Measurements from ENCODE around the gene IL17RD.

IL17RD gene

DNA sequence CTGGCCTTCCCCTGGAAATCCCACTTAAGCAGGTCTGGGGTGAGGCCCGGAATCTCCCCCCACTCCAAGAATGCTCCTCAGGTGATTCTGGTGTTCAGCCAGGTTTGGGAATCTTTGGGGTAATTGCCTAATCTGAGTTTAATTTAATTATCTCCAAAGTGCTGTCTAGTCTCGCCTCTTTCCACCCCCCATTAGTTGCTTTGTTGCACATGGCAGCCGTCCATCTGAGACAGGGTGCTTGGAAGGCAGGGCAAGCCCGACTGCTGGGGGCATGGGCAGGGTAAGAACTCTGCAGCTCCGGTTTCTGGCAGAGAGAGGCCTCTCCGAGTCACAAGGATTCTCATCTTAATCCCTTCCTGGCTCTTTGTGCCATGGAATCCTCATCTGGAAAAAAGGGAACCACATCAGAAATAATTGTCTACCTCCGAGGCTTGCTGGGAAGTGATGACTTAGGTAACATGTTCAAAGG, 15.0 kb downstream of the IL17RD start:
- Histone ChIP-seq H2BK12ac (ENCODE audit: low read length) (no peak overlapping the region), H2BK120ac (ENCODE audit: insufficient read depth, low read length, poor library complexity) (no peak overlapping the region), H3K79me1 (ENCODE audit: low read length) (no peaks in the 10 kb centered on the region), H4K91ac (ENCODE audit: low read depth, low read length) (no peak overlapping the region), H3K36me3 (ENCODE audit: control insufficient read depth in 1 of 2, insufficient read depth in 2 of 2, low read length in 2 of 2) (no peaks in the 10 kb centered on the region), H4K8ac (ENCODE audit: low read depth, low read length) (no peak overlapping the region), H3K14ac (ENCODE audit: low read length) (no peak overlapping the region), H3K23ac (ENCODE audit: low read length) (no peak overlapping the region), H2BK5ac (ENCODE audit: low read depth, low read length, poor library complexity) (no peak overlapping the region), H3K4me2 (ENCODE audit: low read length) (no peak overlapping the region), H3K9me3 (ENCODE audit: insufficient read depth, low read depth, low read length) (no peaks in the 10 kb centered on the region), H4K12ac (ENCODE audit: low read depth, low read length) (no peak overlapping the region), H3K79me2 (ENCODE audit: control insufficient read depth, insufficient read depth, low read length, poor library complexity) (no peaks in the 10 kb centered on the region), H2AK5ac (ENCODE audit: low read length) (no peak overlapping the region), H3K4ac (ENCODE audit: low read depth, low read length) (no peak overlapping the region), H3K27ac (ENCODE audit: low read depth, low read length) (no peak overlapping the region), H3K4me3 (ENCODE audit: low read depth, low read length) (no peak overlapping the region), H2AFZ (ENCODE audit: insufficient read depth, low read length, poor library complexity) (no peak overlapping the region), H3K18ac (ENCODE audit: low read length) (no peak overlapping the region), H3K4me1 (ENCODE audit: control insufficient read depth in 1 of 2, insufficient read depth in 2 of 2, low read length in 2 of 2) (no peaks in the 10 kb centered on the region), H3K27me3 (ENCODE audit: insufficient read depth, low read length) (no peaks in the 10 kb centered on the region), H3K9ac (ENCODE audit: low read length) (no peak overlapping the region)
- WGBS (ENCODE audit: extremely low coverage, insufficient coverage, insufficient read length) = no CpG with 5 or more reads among the region's 7 CpGs
- DNase-seq = no peak

DNA sequence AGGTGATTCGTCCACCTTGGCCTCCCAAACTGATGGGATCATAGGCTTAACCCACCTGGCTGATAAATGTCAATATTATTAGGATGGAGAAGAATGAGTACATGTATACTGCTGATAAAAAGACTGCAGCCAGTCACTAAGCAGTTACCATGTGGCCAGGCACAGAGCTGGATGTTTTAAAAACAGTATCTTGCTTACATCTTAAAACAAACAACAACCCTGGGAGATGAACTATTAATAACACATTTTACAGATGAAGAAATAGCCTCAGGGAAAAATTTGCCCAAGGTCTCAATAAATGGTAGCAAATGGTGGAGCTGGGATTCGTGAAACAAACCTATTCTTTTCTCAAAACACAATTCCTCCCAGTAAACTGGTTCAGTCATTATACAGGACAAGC, 18.1 kb downstream of the IL17RD start:
- Histone ChIP-seq H3K27me3 (ENCODE audit: insufficient read depth, low read length) (no peaks in the 10 kb centered on the region), H4K91ac (ENCODE audit: low read depth, low read length) (no peak overlapping the region), H3K18ac (ENCODE audit: low read length) (no peak overlapping the region), H3K9ac (ENCODE audit: low read length) (no peak overlapping the region), H2BK5ac (ENCODE audit: low read depth, low read length, poor library complexity) (no peak overlapping the region), H3K4me3 (ENCODE audit: low read depth, low read length) (no peak overlapping the region), H3K79me1 (ENCODE audit: low read length) (no peaks in the 10 kb centered on the region), H3K27ac (ENCODE audit: low read depth, low read length) (no peak overlapping the region), H3K4ac (ENCODE audit: low read depth, low read length) (no peak overlapping the region), H2BK120ac (ENCODE audit: insufficient read depth, low read length, poor library complexity) (no peak overlapping the region), H2AK5ac (ENCODE audit: low read length) (no peak overlapping the region), H4K12ac (ENCODE audit: low read depth, low read length) (no peak overlapping the region), H2AFZ (ENCODE audit: insufficient read depth, low read length, poor library complexity) (no peak overlapping the region), H2BK12ac (ENCODE audit: low read length) (no peak overlapping the region), H3K9me3 (ENCODE audit: insufficient read depth, low read depth, low read length) (no peaks in the 10 kb centered on the region), H3K4me2 (ENCODE audit: low read length) (no peak overlapping the region), H3K79me2 (ENCODE audit: control insufficient read depth, insufficient read depth, low read length, poor library complexity) (no peaks in the 10 kb centered on the region), H3K4me1 (ENCODE audit: control insufficient read depth in 1 of 2, insufficient read depth in 2 of 2, low read length in 2 of 2) (peaks cover 0 to 7% of the 10 kb centered on the region in 2 experiments), H3K23ac (ENCODE audit: low read length) (no peak overlapping the region), H4K8ac (ENCODE audit: low read depth, low read length) (no peak overlapping the region), H3K14ac (ENCODE audit: low read length) (no peak overlapping the region), H3K36me3 (ENCODE audit: control insufficient read depth in 1 of 2, insufficient read depth in 2 of 2, low read length in 2 of 2) (no peaks in the 10 kb centered on the region)
- no peak for DNase-seq
- no CpG with 5 or more reads among the region's 2 CpGs for WGBS (ENCODE audit: extremely low coverage, insufficient coverage, insufficient read length)

- H3K27ac ChIP-seq (ENCODE audit: low read depth, low read length) = no peak overlapping the region
- WGBS (ENCODE audit: extremely low coverage, insufficient coverage, insufficient read length) = no CpG with 5 or more reads among the region's 13 CpGs
- no peak overlapping the region for H3K4ac ChIP-seq (ENCODE audit: low read depth, low read length)
- peaks cover 0 to 7% of the 10 kb centered on the region in 2 experiments for H3K4me1 ChIP-seq (ENCODE audit: control insufficient read depth in 1 of 2, insufficient read depth in 2 of 2, low read length in 2 of 2)
- no peak for DNase-seq
- no peak overlapping the region for H2BK120ac ChIP-seq (ENCODE audit: insufficient read depth, low read length, poor library complexity)
- H2AFZ ChIP-seq (ENCODE audit: insufficient read depth, low read length, poor library complexity) = no peak overlapping the region
- no peak overlapping the region for H2BK12ac ChIP-seq (ENCODE audit: low read length)
- no peak overlapping the region for H3K4me3 ChIP-seq (ENCODE audit: low read depth, low read length)
- H3K9ac ChIP-seq (ENCODE audit: low read length) = no peak overlapping the region
- H3K79me2 ChIP-seq (ENCODE audit: control insufficient read depth, insufficient read depth, low read length, poor library complexity) = no peaks in the 10 kb centered on the region
- H2BK5ac ChIP-seq (ENCODE audit: low read depth, low read length, poor library complexity) = no peak overlapping the region
- no peaks in the 10 kb centered on the region for H3K36me3 ChIP-seq (ENCODE audit: control insufficient read depth in 1 of 2, insufficient read depth in 2 of 2, low read length in 2 of 2)
- H3K14ac ChIP-seq (ENCODE audit: low read length) = no peak overlapping the region
- H3K23ac ChIP-seq (ENCODE audit: low read length) = no peak overlapping the region
- H3K27me3 ChIP-seq (ENCODE audit: insufficient read depth, low read length) = no peaks in the 10 kb centered on the region
- H3K4me2 ChIP-seq (ENCODE audit: low read length) = no peak overlapping the region
- no peak overlapping the region for H3K18ac ChIP-seq (ENCODE audit: low read length)
- no peak overlapping the region for H2AK5ac ChIP-seq (ENCODE audit: low read length)
- no peak overlapping the region for H4K12ac ChIP-seq (ENCODE audit: low read depth, low read length)
- no peaks in the 10 kb centered on the region for H3K79me1 ChIP-seq (ENCODE audit: low read length)
- H4K8ac ChIP-seq (ENCODE audit: low read depth, low read length) = no peak overlapping the region
- no peak overlapping the region for H4K91ac ChIP-seq (ENCODE audit: low read depth, low read length)
- no peaks in the 10 kb centered on the region for H3K9me3 ChIP-seq (ENCODE audit: insufficient read depth, low read depth, low read length)
Measured at GRCh38 chr3:57145852-57146251, 19.3 kb downstream of the IL17RD start.

GRCh38 chr3:57144952-57145351, 20.2 kb downstream of the IL17RD start:
- Histone ChIP-seq H3K27me3 (ENCODE audit: insufficient read depth, low read length) (no peaks in the 10 kb centered on the region), H2BK5ac (ENCODE audit: low read depth, low read length, poor library complexity) (no peak overlapping the region), H4K8ac (ENCODE audit: low read depth, low read length) (no peak overlapping the region), H4K91ac (ENCODE audit: low read depth, low read length) (no peak overlapping the region), H2AK5ac (ENCODE audit: low read length) (no peak overlapping the region), H3K14ac (ENCODE audit: low read length) (no peak overlapping the region), H4K12ac (ENCODE audit: low read depth, low read length) (no peak overlapping the region), H3K79me1 (ENCODE audit: low read length) (no peaks in the 10 kb centered on the region), H3K36me3 (ENCODE audit: control insufficient read depth in 1 of 2, insufficient read depth in 2 of 2, low read length in 2 of 2) (no peaks in the 10 kb centered on the region), H3K27ac (ENCODE audit: low read depth, low read length) (no peak overlapping the region), H3K18ac (ENCODE audit: low read length) (no peak overlapping the region), H3K4ac (ENCODE audit: low read depth, low read length) (no peak overlapping the region), H3K23ac (ENCODE audit: low read length) (no peak overlapping the region), H2BK12ac (ENCODE audit: low read length) (no peak overlapping the region), H3K79me2 (ENCODE audit: control insufficient read depth, insufficient read depth, low read length, poor library complexity) (no peaks in the 10 kb centered on the region), H3K4me3 (ENCODE audit: low read depth, low read length) (no peak overlapping the region), H3K9me3 (ENCODE audit: insufficient read depth, low read depth, low read length) (no peaks in the 10 kb centered on the region), H3K9ac (ENCODE audit: low read length) (no peak overlapping the region), H3K4me2 (ENCODE audit: low read length) (no peak overlapping the region), H3K4me1 (ENCODE audit: control insufficient read depth in 1 of 2, insufficient read depth in 2 of 2, low read length in 2 of 2) (peaks cover 0 to 7% of the 10 kb centered on the region in 2 experiments), H2BK120ac (ENCODE audit: insufficient read depth, low read length, poor library complexity) (no peak overlapping the region), H2AFZ (ENCODE audit: insufficient read depth, low read length, poor library complexity) (no peak overlapping the region)
- WGBS (ENCODE audit: extremely low coverage, insufficient coverage, insufficient read length) = no CpG with 5 or more reads among the region's 3 CpGs
- DNase-seq = no peak

All from trophoblast cell (in vitro differentiated cells and primary cell).